ENCODE data around the gene STON1.
"Not testable (repeated sequence)": the region's sequence is repeated elsewhere in the genome, so short reads cannot be mapped to it uniquely, and the experiment has no call there.

STON1 gene

DNA sequence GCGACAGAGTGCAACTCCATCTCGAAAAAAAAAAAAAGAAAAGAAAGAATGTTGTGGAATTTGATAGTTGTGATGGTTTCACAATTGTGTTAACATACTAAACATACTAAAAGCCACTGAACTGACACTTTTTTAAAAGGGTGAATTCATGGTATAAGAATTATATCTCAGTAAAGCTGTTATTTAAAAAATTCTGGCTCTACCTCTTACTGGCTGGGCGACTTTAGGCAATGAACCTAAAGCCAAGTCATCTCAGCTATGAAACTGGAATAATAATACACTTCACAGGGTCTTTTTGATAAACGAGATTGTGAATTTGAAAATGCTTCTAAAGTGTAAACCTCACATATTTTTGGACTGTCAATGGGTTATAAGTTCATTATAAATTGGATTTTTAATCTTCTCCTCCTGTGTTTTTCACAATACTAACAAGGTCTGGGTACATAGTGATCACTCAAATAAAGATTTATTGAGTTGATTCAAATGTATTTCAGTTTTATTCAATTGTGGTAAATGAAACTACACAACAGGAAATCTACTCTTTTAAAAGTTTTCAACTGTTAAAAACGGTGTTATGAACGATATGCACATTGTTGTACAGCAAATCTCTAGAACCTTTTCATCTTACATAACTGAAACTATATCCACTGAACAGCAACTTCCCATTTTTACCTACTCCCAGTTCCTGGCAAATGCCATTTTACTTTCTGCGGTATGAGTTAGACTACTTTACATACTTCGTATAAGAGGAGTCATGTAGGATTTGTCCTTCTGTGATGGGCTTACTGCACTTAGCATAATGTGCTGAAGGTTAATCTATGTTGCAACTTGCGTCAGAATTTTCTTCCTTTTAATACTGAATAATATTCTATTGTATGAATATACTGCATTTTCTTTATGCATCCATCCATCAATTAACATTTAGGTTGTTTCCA is 44.7 kb downstream of the STON1 start:
- DNase-seq (ENCODE audit: low read depth) = no peak

DNA sequence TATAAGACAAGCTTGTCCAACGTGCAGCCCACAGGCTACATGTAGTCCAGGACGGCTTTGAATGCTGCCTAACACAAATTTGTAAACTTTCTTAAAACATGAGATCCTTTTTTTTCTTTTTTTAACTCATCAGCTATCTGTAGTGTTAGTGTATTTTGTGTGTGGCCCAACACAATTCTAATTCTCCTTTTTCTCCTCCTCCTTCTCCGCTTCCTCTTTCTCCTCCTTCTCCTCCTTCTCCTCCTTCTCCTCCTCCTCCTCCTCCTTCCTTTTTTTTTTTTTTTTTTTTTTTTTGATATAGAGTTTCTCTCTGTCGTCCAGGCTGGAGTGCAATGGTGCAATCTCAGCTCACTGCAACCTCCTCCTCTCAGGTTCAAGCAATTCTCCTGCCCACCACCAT is 48.4 kb downstream of the STON1 start:
- no peak for DNase-seq (ENCODE audit: low read depth)

DNA sequence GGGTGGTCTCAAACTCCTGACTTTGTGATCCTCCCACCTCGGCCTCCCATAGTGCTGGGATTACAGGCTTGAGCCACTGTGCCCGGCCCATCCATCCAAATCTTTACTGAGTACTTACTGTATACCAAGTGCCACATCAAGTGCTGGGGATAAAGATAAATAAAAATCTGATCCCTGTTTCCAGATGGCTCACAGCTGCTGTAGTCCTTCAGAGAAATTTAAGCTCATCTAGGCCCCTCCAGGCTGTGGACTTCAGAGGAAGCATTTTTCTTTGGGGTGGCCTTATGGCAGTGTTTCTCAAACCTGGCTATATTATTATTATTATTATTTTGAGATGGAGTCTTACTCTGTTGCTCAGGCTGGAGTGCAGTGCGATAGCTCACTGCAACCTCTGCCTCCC is 54.0 kb downstream of the STON1 start:
- no peak for DNase-seq (ENCODE audit: low read depth)

DNA sequence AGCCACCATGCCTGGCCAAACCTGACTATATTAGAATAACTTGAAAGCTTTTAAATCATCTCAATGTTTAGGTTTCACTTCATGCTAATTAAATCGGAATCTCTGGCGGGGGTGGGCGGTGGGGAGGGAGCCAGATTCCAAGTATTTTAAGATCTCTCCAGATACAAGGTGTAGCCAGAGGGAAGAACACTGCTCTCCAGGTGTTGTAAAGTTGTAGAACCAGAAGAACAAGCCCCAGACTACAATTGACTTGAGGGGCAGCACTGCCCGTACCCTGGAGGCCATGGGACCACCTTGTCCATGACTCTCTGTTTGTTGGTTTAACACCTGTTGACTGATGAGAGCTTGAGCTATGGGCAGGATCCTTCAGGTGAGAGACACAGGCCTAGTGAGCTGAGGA is 54.6 kb downstream of the STON1 start:
- DNase-seq (ENCODE audit: low read depth) = no peak

DNA sequence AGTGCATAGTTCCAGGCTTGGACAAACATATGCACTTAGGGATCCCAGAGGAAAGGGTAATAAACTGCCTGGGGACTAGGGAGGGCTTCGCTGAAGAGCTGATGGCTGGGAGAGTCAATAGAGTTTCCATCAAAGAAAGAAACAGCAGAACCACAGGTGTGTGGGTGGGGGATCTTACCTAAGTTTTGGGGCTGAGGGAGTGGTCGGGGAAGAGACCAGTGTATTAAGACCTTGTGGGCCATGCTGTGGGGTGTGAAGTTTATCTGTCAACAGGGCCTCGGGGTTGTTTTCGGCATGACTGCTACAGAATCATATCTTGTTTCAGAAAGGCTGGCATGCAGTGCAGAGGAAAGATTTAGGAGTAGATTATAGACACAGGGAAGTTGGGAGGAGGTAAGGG is 56.5 kb downstream of the STON1 start:
- no peak for DNase-seq (ENCODE audit: low read depth)

DNA sequence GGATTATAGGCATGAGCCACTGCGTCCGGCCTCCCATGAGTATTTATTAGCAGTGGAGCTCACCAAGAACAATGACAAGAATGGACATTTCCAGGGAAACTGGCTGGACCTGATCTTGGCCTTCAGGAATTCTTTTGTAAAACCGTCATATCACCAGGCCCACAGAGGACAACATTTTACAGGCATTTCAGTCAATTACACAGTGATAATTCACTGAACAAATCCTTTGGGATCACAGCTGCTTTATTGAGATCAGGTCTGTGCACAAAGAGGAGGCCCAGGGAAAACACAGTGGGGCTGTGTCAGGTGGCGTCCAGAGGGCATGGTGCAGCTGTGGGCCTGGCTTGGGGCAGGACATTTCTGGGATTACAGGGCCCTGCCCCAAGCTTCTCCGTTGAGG is 57.6 kb downstream of the STON1 start:
- DNase-seq (ENCODE audit: low read depth) = no peak

DNA sequence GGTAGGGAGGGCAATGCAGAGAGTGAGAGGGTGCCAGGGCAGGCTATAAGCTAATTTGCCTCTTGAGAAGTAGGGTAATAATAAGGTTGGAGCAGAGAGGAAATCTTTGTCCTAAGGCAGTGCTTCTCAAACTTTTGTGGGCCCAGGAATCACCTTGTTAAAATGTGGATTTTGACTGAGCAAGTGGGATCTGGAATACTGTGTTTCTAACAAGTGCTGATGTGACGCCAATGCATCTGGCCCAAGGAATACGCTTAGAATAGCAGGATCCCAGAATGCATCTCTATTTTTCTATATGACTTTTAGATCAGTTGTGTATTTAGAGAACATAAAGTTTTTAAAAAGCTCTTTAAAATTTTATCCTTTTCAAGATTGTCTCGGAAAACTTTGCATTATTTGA is 58.0 kb downstream of the STON1 start:
- DNase-seq (ENCODE audit: low read depth) = no peak

DNA sequence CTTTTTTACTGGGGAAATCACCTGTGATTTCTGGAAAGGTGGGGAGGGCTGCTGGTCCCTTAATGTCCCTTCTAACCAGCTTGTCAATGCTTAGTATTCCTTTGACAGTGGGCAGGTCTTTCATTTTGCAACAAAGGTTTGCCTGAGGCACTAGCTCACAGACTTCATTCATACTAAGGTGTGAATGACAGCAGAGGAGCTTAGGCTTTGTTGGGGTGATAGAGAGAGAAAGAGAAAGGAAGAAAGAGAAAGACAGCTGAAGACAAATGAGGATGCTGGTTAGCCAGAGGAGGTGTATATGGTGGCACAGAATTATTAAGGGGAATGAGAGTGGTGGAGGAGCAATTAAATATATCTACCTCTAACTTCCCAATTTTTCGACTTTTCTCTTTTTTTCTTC is 58.8 kb downstream of the STON1 start:
- DNase-seq (ENCODE audit: low read depth) = no peak

DNA sequence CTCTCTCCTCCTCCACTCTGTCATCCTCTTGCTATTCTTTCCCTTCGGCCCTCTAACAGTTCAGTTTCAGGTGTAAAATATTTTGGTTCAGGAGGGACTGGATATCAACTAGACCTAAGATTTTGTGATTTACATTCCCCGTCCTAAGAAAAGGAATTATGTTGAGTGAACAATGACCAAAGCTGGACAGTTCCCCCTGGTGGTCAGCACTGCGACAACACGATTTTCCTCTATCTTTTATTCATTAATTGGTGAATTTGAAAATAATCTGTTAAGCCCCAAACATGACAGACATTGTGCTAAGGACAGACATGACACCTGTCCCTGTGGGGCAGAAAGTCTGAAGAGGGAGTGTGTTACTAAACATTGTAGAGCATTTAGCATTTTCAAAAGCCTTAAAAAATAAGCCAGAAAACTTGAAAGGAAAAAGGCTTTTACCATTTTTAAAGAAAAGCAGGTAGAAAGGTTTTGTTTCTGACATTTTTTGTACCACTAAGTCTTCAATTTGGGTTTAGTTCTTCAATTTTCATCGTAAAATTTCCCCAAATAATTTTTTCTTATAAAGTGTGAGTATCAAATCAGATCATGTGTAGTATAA is 59.3 kb downstream of the STON1 start:
- DNase-seq (ENCODE audit: low read depth) = peak; percentile 18

DNA sequence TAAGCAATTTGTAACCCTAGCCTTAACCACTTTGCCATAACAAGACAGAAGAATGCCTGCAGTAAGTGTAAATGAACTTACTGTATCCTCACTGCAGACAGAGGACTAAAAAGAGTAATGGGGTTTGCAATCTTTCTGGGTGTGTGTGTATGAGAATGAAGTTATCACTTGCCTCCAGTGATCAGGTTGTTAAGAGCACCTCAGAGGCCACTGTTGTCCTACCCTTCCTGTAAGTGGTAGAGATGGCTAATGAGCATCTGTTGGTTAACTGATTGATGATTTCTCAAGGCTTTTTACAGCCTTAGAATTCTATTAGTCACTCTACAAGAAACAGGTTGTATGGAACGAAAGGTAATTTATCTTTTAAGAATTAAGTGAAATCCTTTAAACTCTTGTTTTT is 60.1 kb downstream of the STON1 start:
- no peak for DNase-seq (ENCODE audit: low read depth)

DNA sequence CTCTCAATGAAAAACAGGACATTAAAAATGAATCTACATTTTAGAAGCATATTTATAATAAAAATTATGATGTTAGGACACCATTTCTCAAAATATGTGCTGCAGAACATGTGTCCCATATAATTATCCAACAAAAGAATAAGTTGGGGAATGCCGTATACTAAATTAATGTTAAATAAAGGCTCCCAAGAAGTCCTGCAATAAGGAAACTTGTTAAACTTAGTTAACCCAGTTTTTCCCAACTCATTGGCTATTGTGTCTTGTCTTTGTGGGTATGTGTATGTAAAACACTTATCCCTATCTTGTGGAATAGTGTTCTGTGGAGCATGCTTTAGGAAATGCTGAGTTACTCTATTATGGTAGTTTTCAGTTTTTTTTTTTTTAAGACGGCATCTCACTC is 62.1 kb downstream of the STON1 start:
- DNase-seq (ENCODE audit: low read depth) = no peak

DNA sequence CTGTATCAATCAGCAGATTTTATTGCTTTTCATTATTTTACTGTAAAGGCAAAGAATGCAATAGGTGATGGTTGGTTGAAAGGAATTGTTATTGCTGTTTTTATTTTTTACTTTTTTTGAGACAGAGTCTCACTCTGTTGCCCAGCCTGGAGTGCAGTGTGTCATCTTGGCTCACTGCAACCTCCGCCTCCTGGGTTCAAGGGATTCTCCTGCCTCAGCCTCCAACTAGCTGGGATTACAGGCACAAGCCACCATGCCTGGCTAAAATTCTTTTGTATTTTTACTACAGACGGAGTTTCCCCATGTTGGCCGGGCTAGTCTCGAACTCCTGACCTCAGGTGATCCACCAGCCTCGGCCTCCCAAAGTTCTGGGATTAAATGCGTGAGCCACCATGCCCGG is 66.8 kb downstream of the STON1 start:
- not testable (repeated sequence) for DNase-seq (ENCODE audit: low read depth)

DNA sequence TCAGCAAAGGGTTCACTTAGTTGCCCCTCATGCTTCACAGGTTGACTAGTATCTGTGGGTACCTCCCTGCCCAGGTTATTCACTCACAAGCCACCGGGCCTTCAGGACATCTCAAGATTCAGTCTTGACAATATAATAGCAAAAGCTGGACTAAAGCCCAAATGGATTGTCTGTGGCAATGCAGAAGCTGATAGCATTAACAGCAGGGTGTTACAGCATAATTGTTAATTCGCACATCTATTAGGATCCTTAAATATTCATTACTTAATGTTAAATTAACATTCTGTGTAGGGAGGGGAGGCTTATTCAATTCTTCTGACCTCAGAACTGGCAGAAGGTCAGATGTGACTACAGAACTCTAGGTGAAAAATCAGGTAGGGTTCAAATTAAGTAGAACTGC is 67.5 kb downstream of the STON1 start:
- no peak for DNase-seq (ENCODE audit: low read depth)

DNA sequence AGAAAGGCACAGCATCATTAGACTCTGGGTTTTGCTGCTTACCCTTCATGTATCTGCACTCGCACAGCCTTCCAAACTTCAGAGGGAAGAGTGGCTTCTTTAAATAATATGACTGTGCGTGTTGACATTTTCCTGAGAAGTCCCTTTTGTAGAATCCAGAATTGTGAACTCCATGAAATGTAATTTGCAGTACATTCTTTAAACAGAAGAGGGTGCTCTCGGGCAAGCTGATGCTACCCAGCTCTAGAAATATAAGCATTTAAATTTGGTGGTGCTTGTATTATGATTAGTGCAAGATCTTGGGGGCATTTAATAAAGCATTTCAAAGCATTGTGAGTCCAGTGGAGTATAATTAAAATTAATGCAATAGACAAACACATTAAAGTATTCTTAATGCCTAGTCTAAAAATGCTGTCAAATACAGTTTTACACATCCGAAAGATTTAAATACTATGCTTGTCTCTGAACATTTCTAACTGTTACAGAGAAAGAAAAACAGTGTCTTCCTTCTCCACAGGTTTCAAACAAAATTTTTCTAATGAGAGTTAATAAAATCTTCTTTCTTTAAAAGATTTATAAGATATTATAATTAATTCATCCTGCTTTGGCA is 70.4 kb downstream of the STON1 start:
- DNase-seq (ENCODE audit: low read depth) = peak; percentile 27

DNA sequence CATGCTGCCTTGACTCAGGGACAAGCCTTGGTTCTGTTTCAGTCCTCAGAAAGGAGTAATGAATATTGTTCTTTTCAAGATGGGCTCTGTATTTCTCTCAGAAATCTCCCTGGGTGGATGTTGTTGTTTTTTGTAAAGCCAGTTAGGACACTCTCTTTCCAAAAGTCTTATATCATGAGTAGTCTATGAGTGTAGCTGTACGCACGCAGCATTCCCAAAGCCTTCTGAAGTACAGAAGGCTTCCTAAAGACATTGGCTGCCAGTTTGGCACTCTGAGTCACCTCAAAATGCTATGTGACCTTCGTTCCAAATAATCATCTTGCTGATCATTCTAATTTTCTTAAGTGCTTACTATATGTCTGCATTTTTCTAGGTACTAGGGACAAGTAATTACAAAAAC is 71.0 kb downstream of the STON1 start:
- DNase-seq (ENCODE audit: low read depth) = peak; percentile 56

DNA sequence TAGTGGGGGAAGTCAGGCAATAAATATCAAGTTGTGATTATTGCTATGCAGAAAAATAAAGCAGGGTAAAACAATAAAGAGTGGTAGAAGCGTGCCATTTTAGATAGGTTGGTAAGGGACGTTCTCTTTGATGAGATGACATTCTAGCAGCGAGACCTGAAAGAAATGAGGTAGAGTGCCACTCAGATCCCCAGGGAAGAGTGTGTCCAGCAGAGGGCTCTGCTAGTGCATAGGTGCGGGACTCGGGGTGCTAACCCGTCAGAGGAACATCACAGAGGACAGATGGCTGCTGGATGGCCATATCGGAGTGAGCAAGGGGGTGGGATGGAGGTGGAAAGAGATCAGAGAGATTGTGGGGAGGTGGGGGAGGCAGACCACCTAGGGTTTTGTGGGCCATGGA is 71.4 kb downstream of the STON1 start:
- DNase-seq (ENCODE audit: low read depth) = no peak

DNA sequence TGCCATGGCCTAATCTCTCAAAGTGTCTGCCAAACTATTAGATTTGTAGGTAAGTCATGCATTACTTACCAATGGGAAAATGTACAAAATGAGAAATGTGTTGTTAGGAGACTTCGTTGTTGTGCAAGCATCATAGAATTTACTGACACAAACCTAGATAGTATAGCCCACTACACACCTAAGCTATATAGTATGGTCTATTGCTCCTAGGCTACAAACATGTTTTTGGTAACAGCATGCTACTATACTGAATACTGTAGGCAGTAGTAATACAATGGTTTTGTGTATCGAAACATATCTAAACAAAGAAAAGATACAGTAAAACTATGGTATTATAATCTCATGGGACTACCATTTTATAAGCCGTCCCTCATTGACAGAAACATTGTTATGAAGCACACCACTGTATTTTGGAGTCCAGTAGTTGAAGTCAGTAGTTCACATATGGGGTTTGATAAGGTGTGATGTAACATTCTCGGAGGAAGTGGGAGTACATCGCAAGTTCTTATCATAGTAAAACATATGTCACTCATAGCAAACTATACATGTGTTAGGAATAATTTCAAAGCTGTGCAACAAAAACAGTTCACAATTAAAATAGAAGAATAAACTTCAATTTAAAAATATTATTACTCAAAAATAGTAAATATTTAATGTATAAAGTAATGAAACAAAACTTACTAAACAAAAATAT is 75.7 kb downstream of the STON1 start:
- no peak for DNase-seq (ENCODE audit: low read depth)

DNA sequence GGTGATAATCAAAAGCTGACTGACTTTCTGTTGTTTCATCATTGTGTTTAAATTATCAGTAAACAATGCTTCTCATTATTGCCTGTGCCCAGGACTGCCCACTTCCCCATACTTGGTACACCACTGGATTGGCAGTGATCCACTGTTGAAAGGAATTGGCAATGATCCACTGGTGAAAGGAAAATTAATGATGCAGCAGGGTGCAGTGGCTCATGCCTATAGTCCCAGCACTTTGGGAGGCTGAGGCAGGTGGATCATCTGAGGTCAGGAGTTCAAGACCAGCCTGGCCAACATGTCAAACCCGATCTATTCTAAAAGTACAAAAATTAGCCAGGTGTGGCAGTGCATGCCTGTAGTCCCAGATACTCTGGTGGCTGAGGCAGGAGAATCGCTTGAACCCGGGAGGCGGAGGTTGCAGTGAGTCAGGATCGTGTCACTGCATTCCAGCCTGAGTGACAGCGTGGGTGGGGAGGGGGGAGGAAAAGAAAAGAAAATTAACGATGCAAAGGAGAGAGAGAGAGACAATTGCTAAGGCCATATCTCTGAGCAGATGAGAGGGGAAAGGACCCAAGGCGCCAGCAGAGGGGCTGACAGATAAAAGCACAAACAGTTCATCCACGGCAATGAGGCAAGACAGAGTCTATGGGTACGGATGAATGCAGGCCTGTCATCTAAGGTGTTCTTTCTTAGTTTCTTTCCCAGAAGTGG is 77.5 kb downstream of the STON1 start:
- no peak for DNase-seq (ENCODE audit: low read depth)

DNA sequence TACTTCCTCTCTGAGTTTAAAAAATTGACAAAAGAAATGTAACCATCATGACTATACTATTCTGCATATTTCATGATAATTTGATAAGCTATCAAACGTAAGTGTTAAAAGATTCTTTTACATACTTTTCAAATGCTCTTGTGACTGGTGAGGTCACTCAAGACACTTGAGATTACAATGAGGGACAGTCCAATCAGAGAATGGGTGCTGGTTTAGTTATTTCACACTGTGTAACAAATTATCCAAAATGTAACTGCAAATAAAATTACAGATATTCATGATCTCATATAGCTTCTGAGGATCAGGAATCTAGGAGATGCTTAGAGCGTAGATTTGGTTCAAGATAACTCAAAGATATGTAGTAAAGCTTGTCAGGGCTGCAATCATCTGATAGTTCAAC is 83.3 kb downstream of the STON1 start:
- DNase-seq (ENCODE audit: low read depth) = no peak

DNA sequence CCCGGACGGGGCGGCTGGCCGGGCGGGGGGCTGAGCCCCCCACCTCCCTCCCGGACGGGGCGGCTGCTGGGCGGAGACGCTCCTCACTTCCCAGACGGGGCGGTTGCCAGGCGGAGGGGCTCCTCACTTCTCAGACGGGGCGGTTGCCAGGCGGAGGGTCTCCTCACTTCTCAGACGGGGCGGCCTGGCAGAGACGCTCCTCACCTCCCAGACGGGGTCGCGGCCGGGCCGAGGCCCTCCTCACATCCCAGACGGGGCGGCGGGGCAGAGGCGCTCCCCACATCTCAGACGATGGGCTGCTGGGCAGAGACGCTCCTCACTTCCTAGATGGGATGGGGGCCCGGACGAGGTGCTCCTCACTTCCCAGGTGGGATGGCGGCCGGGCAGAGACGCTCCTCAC is 84.6 kb downstream of the STON1 start:
- not testable (repeated sequence) for DNase-seq (ENCODE audit: low read depth)

DNA sequence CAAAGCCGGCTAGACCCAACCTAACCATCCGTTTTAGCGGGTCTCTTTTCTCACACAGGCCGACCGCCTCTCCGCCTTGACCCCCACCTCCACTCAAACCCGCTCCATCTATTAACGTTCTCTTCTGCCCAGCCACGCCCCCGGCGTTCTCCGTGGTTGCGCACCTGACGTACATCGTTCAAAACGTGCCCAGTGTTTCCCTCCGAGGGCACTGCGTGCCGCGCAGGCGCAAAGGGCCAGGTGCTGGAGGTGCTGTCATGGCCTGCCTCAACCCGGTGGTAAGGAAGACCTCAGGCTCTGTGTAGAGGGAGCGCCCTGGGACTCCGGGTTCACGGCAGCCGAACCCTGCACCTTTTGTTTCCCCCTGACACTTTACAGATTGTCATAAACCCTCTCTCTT is 87.7 kb downstream of the STON1 start, which contains the start of gene GTF2A1L:
TSS of gene GTF2A1L (plus strand) at position 239 of the 400 bp plus-strand sequence. CDS start at position 258, 19 bp downstream.
- DNase-seq (ENCODE audit: low read depth) = no peak

DNA sequence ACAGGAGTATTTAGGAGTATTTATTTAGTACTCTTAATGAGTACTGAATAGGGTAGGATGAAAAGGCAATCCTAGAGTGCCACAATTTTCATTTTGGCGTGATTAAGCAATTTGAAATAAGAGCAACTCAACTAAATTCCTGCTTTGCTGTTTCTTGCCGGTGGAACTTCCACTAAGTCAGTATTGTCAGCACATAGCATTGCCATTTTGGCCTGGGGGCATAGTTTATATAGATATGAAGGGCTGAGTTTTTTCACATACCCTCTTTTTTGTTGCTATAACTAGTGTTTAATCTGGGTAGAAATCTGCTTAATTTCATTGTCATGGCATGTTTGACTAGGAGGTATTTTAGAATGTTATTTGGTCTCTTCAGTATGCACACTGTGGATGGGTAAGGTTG is 89.6 kb downstream of the STON1 start:
- DNase-seq (ENCODE audit: low read depth) = no peak
